Hepatocyte (in vitro differentiated cells): ENCODE data around the gene AGRN. TPM values are rescaled to one million over a fixed set of nuclear protein-coding genes. Genes with fewer than 3 reads are reported as not detected.

ENCODE experiments used
- DNase-seq: peaks from one replicate; pipeline ENCODE4 v3.0.0-alpha.2; 2016; ENCODE audit warnings: low spot score
- H2AFZ ChIP-seq: fragments of 200-600 bp; sonication (generic); 2 replicates; pipeline ENCODE4 v1.6.0; 2016; ENCODE audit warnings: antibody characterized with exemption, mild to moderate bottlenecking
- H3K27ac ChIP-seq: fragments of 200-600 bp; sonication (generic); 2 replicates; pipeline ENCODE4 v1.5.1; 2016; ENCODE audit warnings: mild to moderate bottlenecking
- H3K27me3 ChIP-seq: fragments of 200-600 bp; sonication (generic); 2 replicates; pipeline ENCODE4 v1.6.1; 2016
- H3K36me3 ChIP-seq: fragments of 200-600 bp; sonication (generic); replicated peaks from 2 replicates; pipeline ENCODE4 v1.5.1; 2016; ENCODE audit warnings: low read depth; ENCODE audit not compliant: insufficient read depth
- H3K4me1 ChIP-seq: fragments of 200-600 bp; sonication (generic); 2 replicates; pipeline ENCODE4 v1.5.1; 2016; ENCODE audit warnings: mild to moderate bottlenecking, moderate library complexity; ENCODE audit not compliant: insufficient read depth
- H3K4me2 ChIP-seq: fragments of 200-600 bp; sonication (generic); 2 replicates; pipeline ENCODE4 v1.6.0; 2016
- H3K4me3 ChIP-seq: fragments of 200-600 bp; sonication (generic); 2 replicates; pipeline ENCODE4 v1.5.1; 2016; ENCODE audit warnings: mild to moderate bottlenecking
- H3K79me2 ChIP-seq: fragments of 200-600 bp; sonication (generic); 2 replicates; pipeline ENCODE4 v1.6.0; 2017; ENCODE audit warnings: mild to moderate bottlenecking
- H3K9me2 ChIP-seq: fragments of 200-600 bp; sonication (generic); replicated peaks from 2 replicates; pipeline ENCODE4 v1.6.0; 2017; ENCODE audit warnings: mild to moderate bottlenecking; ENCODE audit not compliant: insufficient read depth
- H3K9me3 ChIP-seq: fragments of 200-600 bp; sonication (generic); 2 replicates; pipeline ENCODE4 v1.5.1; 2016; ENCODE audit warnings: low read depth, mild to moderate bottlenecking
- H4K20me1 ChIP-seq: fragments of 200-600 bp; sonication (generic); 2 replicates; pipeline ENCODE4 v1.6.0; 2016; ENCODE audit warnings: mild to moderate bottlenecking; ENCODE audit not compliant: insufficient read depth, poor library complexity, severe bottlenecking
- CTCF ChIP-seq: fragments of 200-600 bp; sonication (generic); IDR thresholded peaks from 2 replicates; pipeline ENCODE4 v1.5.1; 2016; ENCODE audit warnings: antibody characterized with exemption, mild to moderate bottlenecking; ENCODE audit not compliant: poor library complexity
- EZH2 ChIP-seq: fragments of 200-600 bp; sonication (generic); IDR thresholded peaks from 2 replicates; pipeline ENCODE4 v1.6.1; 2016; ENCODE audit warnings: antibody characterized with exemption, mild to moderate bottlenecking, borderline replicate concordance
- EZH2phosphoT487 ChIP-seq: fragments of 200-600 bp; sonication (generic); IDR thresholded peaks from one replicate; pipeline ENCODE4 v1.6.1; 2018; ENCODE audit warnings: antibody characterized with exemption, mild to moderate bottlenecking, low read depth, moderate library complexity; ENCODE audit not compliant: unreplicated experiment, severe bottlenecking
- WGBS: methylation state at CpG from one replicate; pipeline ENCODE4 v1.1.6; 2016; ENCODE audit warnings: low lambda C conversion rate; ENCODE audit errors: missing lambda C conversion rate; 5-methylcytosine and 5-hydroxymethylcytosine counted together
- polyA plus RNA-seq: library from polyadenylated mRNA; unstranded; fragments of >200 nt; fragmentation: Nextera tagmentation; extraction: Ambion mirVana; gene quantifications from 2 replicates; pipeline ENCODE4 v1.2.1, GENCODE V29; 2016
- total RNA-seq: library from RNA; depleted of rRNA; stranded (reverse); fragments of >200 nt; gene quantifications from 2 replicates; pipeline ENCODE4 v1.2.3, GENCODE V29; 2014

Gene AGRN
- total and polyA plus RNA-seq, 2 experiments from 2014 or later = 53.3 to 81.8 TPM

- Histone ChIP-seq H3K4me2 (no peak overlapping the region), H3K4me1 (no peaks in the 10 kb centered on the region), H3K9me2 (no peaks in the 10 kb centered on the region), H3K27ac (no peak overlapping the region), H3K79me2 (no peaks in the 10 kb centered on the region), H3K9me3 (no peaks in the 10 kb centered on the region), H3K36me3 (no peaks in the 10 kb centered on the region), H3K27me3 (no peaks in the 10 kb centered on the region), H3K4me3 (no peak overlapping the region), H4K20me1 (no peaks in the 10 kb centered on the region), H2AFZ (no peak overlapping the region)
- whole genome bisulfite sequencing = 97% methylated on average over 52 of the region's 57 CpGs
- no peak for DNase-seq
- TF ChIP-seq CTCF (no peak), EZH2phosphoT487 (no peak), EZH2 (no peak)
Observed at GRCh38 chr1:1049318-1050165, 29.6 kb downstream of the AGRN start.

DNA sequence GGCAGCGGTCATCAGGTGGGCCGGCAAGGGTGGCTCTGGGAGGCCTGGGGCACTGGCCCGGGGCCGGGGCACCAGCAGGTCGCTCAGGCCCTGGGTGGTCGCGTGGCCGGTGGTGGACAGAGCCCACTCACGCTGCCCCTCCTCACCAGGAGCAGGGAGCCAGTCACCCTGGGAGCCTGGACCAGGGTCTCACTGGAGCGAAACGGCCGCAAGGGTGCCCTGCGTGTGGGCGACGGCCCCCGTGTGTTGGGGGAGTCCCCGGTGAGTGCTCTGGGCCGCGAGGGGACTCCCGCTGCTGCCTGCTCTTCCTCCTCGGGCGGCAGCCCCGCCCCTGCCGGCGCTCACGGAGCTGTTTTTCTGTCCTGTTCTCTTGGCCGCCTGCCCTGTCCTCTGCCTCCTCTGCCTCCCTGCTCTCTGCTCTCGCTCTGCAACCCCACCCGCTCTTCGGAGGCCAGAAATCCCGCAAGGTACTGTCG lies 30.7 kb downstream of the AGRN start:
- DNase-seq = no peak
- no peaks in the 10 kb centered on the region for H3K36me3 ChIP-seq
- WGBS = 98% methylated on average over 25 of the region's 32 CpGs
- H3K4me1 ChIP-seq = no peaks in the 10 kb centered on the region
- no peaks in the 10 kb centered on the region for H3K27me3 ChIP-seq
- no peak overlapping the region for H2AFZ ChIP-seq
- H3K9me2 ChIP-seq = no peaks in the 10 kb centered on the region
- no peak overlapping the region for H3K4me3 ChIP-seq
- no peaks in the 10 kb centered on the region for H3K79me2 ChIP-seq
- H4K20me1 ChIP-seq = no peaks in the 10 kb centered on the region
- no peaks in the 10 kb centered on the region for H3K9me3 ChIP-seq
- H3K27ac ChIP-seq = no peak overlapping the region
- H3K4me2 ChIP-seq = no peak overlapping the region
- TF ChIP-seq EZH2 (no peak), CTCF (no peak), EZH2phosphoT487 (no peak)

DNA sequence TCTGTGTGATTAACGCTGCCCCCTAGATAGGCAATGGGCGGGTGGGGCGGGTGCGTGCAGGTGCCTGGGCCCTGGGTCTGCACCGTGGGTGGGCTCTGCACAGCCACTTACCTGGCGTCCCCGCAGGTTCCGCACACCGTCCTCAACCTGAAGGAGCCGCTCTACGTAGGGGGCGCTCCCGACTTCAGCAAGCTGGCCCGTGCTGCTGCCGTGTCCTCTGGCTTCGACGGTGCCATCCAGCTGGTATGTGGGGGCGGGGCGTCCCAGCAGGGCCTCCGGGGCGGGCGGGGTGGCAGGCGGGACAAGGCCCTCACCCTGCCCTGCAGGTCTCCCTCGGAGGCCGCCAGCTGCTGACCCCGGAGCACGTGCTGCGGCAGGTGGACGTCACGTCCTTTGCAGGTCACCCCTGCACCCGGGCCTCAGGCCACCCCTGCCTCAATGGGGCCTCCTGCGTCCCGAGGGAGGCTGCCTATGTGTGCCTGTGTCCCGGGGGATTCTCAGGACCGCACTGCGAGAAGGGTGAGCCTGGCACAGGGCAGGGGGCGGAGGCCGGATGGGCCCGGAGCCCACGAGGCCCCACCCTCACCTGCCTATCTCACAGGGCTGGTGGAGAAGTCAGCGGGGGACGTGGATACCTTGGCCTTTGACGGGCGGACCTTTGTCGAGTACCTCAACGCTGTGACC lies 31.3 kb downstream of the AGRN start:
- no peak overlapping the region for H3K4me2 ChIP-seq
- H3K9me3 ChIP-seq = no peaks in the 10 kb centered on the region
- no peaks in the 10 kb centered on the region for H4K20me1 ChIP-seq
- no peaks in the 10 kb centered on the region for H3K79me2 ChIP-seq
- no peak overlapping the region for H2AFZ ChIP-seq
- no peak for DNase-seq
- no peak overlapping the region for H3K4me3 ChIP-seq
- no peaks in the 10 kb centered on the region for H3K4me1 ChIP-seq
- no peaks in the 10 kb centered on the region for H3K36me3 ChIP-seq
- no peak overlapping the region for H3K27ac ChIP-seq
- H3K27me3 ChIP-seq = no peaks in the 10 kb centered on the region
- no peaks in the 10 kb centered on the region for H3K9me2 ChIP-seq
- TF ChIP-seq EZH2phosphoT487 (no peak), EZH2 (no peak), CTCF (no peak)
- 95% methylated on average over 22 of the region's 46 CpGs for WGBS
